GM12892 (cell line): ENCODE data around the gene SYT5. TPM values are rescaled to one million over a fixed set of nuclear protein-coding genes. Genes with fewer than 3 reads are reported as not detected.
"Not testable (repeated sequence)": the region's sequence is repeated elsewhere in the genome, so short reads cannot be mapped to it uniquely, and the experiment has no call there.

Experiments
- DNase-seq: peaks from one replicate; pipeline ENCODE4 v3.0.0; 2011; ENCODE audit not compliant: insufficient read length
- FAIRE-seq: peaks from 2 replicates; lab custom pipeline; 2011; peaks lifted over from hg19 to GRCh38; lab: Jason Lieb, UNC
- POLR2A ChIP-seq: IDR thresholded peaks from 2 replicates; pipeline ENCODE4 v1.6.1; 2011; ENCODE audit warnings: low read depth, low read length, control low read depth
- POLR2AphosphoS5 ChIP-seq: IDR thresholded peaks from 2 replicates; pipeline ENCODE4 v1.6.1; 2011; ENCODE audit warnings: low read depth, low read length, control low read depth
- TAF1 ChIP-seq: IDR thresholded peaks from 2 replicates; pipeline ENCODE4 v1.6.1; 2011; ENCODE audit warnings: low read depth, mild to moderate bottlenecking, control low read depth, low read length, borderline replicate concordance
- polyA plus RNA-seq: library from polyadenylated mRNA; unstranded; fragments of >200 nt; gene quantifications from one replicate; pipeline ENCODE4 v1.2.1, GENCODE V29; 2012; ENCODE audit warnings: missing spikeins, inconsistent platforms; ENCODE audit not compliant: missing spikeins

Gene SYT5
- not detected for polyA plus RNA-seq

GRCh38 chr19:55179606-55180484 is at the start of gene SYT5:
Gene SYT5 (minus strand): TSS chr19:55180289. CDS start chr19:55179041, 1,248 bp downstream.
- DNase-seq: peak; percentile 66
- no peak for FAIRE-seq
- TF ChIP-seq TAF1 (no peak), POLR2AphosphoS5 (no peak), POLR2A (no peak)

DNA sequence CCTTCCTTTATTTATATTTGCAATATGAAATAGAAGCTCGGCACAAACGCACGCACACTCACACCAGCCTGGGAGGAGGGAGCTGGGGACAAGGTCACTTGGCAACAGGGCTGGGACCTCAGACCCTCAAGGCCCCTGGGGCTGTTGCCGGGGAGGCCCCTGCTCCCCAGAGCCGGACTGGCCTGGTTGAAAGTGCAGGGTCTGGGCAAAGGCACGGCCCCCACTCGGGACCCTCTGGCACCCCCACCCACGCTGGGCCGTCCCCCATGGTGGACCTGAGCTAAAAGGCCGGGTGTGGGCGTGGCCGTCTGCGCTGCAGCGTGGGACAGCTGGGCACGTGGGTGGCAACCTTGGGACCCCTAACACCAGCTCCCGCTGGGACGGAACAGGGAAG is 49.7 kb upstream of the SYT5 start:
- FAIRE-seq (no peak), DNase-seq (no peak)

DNA sequence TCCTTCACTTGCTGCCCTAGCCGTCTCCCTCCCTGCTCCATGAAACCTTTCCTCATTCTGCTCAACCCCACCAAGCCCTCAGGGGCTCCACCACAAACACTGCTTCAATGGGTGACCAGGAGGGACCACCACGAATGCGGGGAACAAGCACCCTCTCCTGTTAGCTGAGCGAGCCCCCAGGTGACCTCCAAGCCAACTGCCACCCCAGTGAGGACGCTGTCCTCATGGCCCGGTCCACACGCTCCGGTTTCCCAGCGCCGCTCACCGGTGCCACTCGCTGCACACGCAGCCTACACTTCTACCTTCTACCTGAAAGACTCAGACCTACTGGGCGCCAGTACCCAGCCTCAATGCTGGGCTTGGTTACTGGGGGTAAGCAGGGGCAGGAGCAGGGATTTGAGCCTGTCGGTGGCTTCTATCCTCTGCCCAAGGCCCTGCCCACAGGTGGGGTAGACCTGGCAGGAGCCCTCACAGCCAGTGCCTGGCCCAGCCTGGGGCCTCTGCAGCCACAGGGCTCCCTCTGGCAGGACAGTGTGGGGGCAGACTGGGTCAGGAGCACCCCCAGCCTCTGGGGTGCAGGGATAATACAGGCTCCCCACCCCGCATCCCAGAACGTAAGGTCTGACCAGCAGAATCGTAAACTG is 49.2 kb upstream of the SYT5 start:
- 0 out of 2 replicates have a peak, but pooled peaks have one; percentile 26 for TF ChIP-seq POLR2AphosphoS5
- TF ChIP-seq TAF1: no peak
- no peak for DNase-seq
- FAIRE-seq: no peak

More for the DNA sequence above, 49.7 kb upstream of the SYT5 start:
- TF ChIP-seq POLR2AphosphoS5 (no peak), POLR2A (no peak), TAF1 (no peak)

GRCh38 chr19:55228403-55229031 is 48.4 kb upstream of the SYT5 start, which contains the start of gene TMEM86B:
Gene TMEM86B (minus strand): TSS chr19:55228763. CDS start chr19:55228741, 22 bp downstream.
- TF ChIP-seq POLR2AphosphoS5 (no peak; the same call in 1 of the 2 replicates), POLR2A (no peak; the same call in 1 of the 2 replicates), TAF1 (no peak)
- FAIRE-seq: no peak
- no peak for DNase-seq

DNA sequence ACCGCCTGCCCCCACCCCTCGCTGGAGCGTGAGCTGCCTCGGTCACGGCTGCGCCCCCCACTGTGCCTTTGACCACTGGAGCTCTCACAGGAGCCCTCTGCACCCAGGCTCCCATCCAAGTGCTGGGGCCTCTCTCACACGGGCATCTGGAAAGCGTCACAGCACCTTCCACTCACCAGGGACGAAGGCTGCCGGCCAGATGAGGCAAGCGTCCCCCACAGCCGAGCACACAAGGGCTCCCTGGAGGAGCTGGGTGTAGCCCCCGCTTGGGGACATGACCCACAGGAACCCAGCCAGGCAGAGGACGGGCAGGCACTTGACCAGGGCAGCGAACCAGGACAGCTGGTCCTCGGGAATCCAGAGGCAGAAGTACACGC is 47.9 kb upstream of the SYT5 start:
- DNase-seq (no peak), FAIRE-seq (no peak)
- TF ChIP-seq TAF1: no peak
- TF ChIP-seq POLR2AphosphoS5: no peak; the same call in 1 of the 2 replicates
- no peak for TF ChIP-seq POLR2A

DNA sequence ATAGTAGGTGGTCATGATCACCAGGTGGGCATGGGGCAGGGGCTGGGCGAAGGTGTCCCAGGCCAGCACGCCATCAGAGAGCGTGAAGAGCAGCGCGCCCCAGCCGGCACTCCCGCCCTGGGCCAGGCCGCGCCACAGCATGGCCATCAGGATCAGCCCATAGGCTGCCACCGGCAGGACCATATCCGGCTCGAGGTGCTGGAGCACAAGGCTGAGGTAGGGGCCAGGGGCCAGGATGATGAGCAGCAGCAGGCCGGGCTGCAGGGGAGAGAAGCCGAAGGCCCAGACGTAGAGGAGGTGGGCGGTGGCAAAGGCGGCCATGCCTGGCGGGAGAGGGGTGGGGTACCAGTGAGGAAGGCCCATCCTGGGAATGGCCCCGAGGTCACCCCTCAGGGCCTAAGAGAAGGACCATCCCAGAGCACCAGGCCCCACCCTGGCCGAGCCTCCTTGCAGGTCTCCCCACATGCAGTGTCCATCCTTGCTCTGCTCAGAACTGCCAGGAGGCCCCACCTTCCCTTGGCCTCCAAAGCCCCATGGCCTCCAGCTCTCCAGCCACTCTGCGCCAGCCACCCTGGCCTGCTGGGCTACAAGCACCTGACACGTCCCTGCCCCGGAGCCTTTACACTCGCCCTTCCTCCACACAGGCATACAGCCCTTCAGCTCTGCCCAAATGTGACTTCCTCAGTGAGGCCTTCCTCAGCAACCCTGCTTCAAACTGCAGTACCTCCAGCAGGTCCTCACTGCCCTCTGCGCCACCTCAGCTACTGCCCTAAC is 47.3 kb upstream of the SYT5 start:
- no peak for FAIRE-seq
- TF ChIP-seq POLR2AphosphoS5 (no peak; the same call in 1 of the 2 replicates), TAF1 (no peak)
- DNase-seq: no peak

DNA sequence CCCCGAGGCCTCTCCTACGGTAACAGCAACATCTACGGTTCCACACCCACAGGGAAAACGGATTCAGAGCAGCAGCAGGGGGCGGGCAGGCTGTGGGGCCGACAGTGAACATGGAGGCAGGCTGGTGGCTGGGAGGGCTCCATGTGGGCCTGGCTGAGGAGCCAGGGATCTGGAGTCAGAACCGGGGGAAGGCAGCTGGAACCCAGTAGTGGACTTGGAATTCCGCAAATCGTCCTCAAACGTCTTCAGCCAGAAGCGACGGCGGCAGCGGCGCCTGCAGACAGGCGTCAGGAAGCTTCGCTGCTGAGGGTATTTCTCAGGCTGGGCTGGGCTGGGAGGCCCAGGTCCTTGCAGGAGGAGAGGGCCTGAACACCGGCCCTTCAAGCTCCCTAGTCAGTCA is 46.7 kb upstream of the SYT5 start:
- TF ChIP-seq POLR2AphosphoS5: no peak
- no peak for TF ChIP-seq POLR2A
- no peak for TF ChIP-seq TAF1
- no peak for FAIRE-seq
- DNase-seq: no peak

GRCh38 chr19:55226273-55226672 is 46.2 kb upstream of the SYT5 start:
- no peak for TF ChIP-seq POLR2AphosphoS5
- FAIRE-seq (no peak), DNase-seq (no peak)

GRCh38 chr19:55225415-55225958 is 45.4 kb upstream of the SYT5 start:
- no peak for TF ChIP-seq TAF1
- TF ChIP-seq POLR2A: 0 out of 2 replicates have a peak, but pooled peaks have one; percentile 17
- 0 out of 2 replicates have a peak, but pooled peaks have one; percentile 18 for TF ChIP-seq POLR2AphosphoS5
- DNase-seq (no peak), FAIRE-seq (no peak)

GRCh38 chr19:55224679-55225414 is 44.8 kb upstream of the SYT5 start:
- not testable (repeated sequence) for FAIRE-seq, DNase-seq
